Measurements from ENCODE around the gene OPRD1.
A peak's percentile ranks its signal among the peaks of the same experiment; 100 is the strongest.
"Not testable (repeated sequence)": the region's sequence is repeated elsewhere in the genome, so short reads cannot be mapped to it uniquely, and the experiment has no call there.

OPRD1 gene

DNA sequence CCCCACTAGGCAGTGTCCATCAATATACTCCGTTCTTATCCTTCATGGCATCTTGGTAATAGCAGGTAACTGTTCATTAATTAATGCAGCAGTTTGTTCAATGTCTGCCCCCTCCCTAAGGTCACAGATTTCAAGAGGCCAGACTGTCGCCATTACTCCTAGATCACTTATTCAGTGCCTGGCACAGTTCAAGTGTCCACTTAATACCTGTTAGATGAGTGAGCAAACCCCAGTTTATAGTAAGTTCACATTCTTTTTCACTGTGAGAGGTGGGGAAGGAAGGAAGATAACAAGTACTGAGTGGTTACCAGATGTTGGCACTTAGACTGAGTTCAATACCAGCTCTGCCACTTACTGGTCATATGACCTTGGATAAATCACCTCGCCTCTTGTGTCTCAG is 36.4 kb downstream of the OPRD1 start:
- DNase-seq = peak in 1 of 2 experiments; percentile 37

DNA sequence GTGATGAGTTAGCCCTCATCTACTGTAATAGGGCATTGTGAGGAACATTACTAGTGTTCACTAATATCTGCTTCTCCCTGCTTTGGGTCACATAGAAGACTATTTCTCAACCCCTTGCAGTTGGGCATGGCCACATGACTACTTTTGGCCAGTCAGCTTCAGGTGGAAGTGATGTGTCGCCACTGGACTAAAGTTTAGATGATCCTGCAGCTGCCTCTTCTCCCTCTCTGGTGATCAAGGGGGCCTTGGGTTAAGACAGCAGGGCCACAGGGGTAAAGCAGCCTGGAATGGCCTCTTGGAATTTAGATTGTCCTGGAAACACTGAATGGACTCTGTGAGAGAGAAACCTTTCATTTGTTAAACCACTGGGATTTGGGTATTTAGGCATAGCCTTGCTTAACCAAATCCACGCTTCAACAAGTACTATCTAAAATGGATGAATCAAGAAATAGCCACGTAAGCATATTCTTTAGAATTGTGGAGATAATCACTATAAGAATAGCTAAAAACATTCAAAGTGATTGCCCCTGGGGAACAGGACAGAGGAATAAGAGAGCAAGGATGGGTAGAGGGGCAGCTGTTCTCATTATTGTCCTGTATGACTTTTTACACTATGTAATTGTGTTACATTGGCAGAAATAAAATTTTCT is 41.2 kb downstream of the OPRD1 start:
- DNase-seq = no peak

DNA sequence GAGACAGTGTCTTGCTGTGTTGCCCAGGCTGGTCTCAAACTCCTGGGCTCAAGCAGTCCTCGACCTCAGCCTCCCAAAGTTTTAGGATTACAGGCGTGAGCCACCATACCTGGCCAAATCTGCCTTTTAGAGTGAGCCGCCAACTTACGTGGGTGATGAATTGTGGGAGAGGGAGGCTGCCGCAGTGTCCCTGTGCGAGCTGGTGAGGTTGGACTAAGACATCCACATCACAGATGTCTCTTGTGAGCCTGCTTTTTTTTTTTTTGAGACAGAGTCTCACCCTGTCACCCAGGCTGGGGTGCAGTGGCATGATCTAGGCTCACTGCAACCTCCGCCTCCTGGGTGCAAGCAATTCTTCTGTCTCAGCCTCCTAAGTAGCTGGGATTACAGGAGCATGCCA is 42.4 kb downstream of the OPRD1 start:
- not testable (repeated sequence) for DNase-seq

DNA sequence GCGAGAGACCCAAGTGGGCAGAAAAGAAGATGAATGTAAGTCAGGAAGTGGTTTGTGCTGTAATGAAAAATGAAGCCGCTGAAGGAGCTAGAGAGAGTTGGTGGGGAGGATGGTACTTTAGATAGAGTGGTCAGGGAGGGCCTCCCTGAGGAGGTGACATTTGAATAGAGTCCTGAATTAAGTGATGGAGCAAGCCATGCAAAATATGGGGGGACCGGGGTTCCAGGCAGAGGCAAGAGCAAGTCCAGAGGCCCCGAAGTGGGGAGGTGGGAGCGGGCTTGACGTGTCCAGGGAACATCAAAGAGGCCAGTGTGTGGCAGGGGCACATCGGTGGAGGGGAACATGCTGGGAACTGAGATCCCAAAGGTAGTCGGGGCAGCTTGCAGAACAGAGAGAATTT is 43.1 kb downstream of the OPRD1 start:
- DNase-seq = no peak

DNA sequence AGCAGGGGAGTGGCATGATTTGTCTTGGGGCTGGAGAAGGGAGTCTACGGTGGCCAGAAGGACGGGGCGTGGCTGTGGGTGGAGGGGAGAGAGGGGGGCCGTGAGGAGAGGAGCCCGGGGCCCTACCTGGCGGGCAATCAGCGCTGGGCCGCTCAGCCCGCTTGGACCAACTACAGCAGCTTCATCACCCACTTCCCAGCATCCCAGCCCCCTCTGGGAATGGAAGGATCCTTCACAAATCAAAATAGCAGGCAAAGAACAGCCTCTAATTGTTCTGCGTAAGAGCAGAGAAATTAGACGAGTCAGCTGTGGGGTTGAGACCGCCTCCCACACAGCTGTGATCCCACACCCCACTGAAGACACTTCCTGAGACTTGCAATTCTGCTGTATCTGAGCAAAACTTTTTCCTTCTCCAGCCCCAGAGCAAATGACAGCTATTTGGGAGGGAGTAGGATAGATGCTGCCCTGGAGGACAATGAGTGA is 43.5 kb downstream of the OPRD1 start:
- DNase-seq = peak in 1 of 2 experiments; percentile 26

DNA sequence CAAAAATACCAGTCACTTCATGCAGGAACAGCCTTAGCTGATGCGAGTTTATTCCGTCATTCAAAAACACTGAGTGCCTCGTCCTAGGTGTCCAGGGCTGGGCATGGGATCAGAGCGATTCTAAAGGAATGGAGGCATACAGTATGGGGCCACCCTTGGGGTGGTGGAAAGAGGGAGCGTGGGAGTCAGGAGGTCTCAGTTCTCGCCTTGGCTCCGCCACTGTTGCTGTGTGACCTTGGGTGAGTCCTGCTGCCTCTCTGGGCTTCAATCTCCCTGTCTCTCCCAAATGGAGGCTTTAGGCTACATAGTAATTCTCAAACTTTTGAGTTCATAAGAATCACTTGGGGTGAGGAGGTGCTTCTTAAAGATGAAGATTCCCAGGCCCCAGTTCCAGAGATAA is 44.0 kb downstream of the OPRD1 start:
- DNase-seq = no peak

DNA sequence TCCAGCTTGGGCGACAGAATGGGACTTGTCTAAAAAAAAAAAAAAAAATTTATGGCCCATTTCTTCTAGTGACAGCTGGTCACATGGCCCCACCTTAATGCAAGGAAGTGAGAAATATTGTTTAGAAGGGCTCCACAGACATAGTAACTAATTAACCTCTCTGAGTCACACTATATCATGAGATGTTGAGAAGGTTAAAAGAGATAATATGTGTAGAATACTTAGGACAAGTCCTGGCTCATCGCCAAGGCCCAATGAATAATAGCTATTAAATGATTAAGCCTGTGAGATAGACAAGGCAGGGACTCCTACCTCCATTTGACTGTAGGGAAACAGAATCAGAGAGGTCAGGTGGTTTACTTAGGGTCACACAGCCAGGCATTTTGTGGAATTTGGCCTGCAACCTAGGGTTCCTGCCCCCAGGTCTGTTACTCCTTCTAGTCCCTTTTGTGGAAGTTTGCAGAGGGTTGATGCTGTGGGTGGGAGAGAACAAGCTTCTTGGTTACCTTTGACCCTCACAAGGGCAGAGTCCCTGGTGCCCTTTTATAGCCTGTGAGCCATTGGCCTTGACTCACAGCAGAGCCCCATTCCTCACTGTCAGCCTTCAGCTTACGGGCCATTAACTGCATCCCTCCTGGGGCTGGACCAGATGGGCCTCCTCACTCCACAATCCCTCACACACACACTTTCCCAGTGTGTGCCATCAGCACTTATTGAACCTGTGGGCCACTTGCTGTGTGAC is 48.5 kb downstream of the OPRD1 start:
- peak; percentile 73 to 83 for DNase-seq

DNA sequence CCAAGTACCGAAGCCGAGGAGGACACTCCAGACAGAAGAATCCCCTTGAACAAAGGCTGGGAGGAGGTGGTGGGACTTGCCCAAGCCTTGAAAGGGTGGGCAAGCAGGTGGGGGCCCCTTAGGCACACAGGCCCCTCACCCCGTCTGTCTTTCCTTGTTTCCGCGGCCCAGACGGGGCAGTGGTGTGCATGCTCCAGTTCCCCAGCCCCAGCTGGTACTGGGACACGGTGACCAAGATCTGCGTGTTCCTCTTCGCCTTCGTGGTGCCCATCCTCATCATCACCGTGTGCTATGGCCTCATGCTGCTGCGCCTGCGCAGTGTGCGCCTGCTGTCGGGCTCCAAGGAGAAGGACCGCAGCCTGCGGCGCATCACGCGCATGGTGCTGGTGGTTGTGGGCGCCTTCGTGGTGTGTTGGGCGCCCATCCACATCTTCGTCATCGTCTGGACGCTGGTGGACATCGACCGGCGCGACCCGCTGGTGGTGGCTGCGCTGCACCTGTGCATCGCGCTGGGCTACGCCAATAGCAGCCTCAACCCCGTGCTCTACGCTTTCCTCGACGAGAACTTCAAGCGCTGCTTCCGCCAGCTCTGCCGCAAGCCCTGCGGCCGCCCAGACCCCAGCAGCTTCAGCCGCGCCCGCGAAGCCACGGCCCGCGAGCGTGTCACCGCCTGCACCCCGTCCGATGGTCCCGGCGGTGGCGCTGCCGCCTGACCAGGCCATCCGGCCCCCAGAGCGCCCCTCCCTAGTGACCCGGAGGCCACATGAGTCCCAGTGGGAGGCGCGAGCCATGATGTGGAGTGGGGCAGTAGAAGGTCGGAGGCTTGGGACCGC is 50.8 kb downstream of the OPRD1 start:
- no peak for DNase-seq

DNA sequence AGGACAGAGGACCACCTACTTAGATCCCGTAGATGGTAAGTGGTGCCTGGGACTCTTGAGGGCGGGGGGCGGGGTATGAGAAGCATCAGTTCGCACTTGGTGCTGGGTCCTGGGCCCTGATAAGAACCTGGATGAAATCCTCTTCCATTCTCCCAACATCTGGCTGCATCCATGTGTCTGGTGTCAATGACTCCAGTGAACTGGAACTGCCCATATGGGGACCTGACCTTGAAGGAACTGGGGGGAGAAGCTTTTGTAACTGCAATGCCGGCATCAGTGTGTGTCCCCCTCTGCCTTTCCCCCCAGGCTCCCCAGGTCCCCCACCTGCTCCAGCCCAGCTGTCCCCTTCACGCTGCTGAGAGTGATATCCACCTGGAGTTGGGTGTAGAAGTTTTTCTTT is 52.7 kb downstream of the OPRD1 start:
- DNase-seq = peak; percentile 94 to 96

DNA sequence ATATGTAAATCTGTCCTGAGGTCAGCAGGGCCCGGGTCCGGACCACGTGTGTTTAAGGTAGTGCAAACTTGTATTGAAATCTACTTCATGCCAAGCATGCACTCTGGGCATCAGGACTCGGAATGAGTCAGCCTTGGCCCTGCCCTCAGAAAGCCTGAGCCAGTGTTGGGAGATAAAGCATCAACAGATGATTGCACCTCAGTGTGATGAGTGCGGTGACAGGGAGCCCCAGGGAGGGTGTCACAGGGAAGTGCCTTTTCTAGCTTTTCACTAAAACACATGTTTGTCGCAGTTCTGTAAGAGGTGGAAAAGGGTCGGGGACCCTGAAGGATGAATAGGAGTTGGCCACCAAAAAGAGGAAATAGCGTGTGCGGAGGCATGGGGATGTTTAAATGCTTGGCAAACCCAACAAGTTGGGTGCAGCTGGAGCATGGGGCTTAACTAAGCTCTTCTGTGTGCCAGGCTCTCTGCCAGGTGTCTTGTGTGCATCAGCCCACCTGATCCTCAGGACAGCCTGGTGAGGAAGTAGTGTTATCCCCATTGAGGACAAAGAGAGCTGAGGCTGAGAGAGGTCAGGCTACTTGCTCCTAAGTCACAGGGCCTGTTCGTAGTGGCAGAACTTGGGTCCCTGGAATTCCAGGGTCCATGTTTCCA is 54.2 kb downstream of the OPRD1 start:
- DNase-seq = peak; percentile 9 to 34

DNA sequence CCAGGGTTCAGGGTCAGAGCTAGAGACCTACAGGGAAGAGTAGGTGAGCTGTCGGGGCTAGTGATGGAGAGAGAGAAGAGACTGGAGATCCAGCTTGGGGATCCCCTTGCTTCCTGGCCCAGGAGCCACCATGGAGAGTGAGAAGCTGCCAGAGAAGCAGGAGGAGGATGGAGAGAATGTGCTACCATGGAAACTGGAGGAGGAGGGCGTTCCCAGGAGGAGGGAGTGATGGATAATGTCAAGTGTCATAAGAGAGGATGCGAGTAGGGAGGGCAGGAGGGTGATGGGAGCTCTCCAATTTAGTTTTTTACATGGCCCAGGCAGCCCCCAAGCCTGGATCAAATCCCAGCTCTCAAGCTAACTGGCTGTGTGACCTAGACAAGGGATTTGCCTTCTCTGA is 55.9 kb downstream of the OPRD1 start:
- peak in 1 of 2 experiments; percentile 24 for DNase-seq

DNA sequence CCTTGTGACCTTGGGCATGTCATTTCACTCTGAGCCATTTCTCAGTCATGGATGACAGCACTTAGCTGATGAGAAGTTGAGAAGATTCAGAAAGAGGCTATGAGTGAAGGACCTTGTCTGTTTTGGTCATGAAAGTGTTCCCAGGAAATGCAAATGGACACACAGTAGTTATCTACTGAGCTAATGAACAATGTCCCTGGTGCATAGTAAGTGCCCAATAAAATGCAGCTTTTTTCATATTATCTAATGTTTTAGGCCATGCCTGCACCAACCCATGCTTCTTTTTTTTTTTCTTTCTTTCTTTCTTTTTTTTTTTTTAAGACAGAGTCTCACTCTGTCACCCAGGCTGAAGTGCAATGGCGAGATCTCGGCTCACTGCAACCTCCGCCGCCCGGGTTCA is 58.0 kb downstream of the OPRD1 start:
- DNase-seq = no peak

DNA sequence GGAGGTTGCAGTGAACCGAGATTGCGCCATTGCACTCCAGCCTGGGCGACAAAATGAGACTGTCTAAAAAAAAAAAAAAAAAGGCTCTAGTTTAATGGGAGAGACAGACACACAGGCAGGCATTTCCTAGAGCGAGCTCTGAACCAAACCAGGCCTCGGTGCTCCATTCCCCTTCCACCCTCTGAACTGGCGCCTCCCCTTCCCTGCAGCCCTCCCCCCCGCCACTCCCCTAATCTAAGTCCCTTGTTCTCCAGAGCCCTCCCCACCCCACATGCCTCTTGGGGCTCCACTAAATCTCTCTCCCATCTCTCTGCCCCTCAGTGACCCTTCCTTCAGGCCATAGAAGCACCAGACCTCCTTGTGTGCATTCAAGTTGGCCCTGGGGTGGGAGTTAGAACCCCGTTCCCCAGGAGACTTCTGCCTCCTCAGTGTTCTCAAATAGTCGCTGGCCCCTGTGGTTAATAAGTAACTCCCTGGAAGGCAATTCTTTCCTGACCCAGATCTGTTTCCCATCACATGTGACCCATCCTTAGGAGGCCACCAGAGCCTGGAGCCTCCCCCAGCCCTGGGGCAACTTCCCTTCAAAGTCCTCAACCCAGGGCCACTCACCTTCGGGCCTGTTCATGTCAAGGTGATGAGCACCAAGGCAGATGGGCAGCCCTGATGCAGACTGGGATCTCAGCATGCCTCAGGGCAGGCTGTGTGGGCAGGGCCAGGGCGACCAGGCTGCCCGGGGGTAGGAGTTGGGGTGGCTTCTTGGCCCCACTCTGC is 59.8 kb downstream of the OPRD1 start:
- no peak for DNase-seq

DNA sequence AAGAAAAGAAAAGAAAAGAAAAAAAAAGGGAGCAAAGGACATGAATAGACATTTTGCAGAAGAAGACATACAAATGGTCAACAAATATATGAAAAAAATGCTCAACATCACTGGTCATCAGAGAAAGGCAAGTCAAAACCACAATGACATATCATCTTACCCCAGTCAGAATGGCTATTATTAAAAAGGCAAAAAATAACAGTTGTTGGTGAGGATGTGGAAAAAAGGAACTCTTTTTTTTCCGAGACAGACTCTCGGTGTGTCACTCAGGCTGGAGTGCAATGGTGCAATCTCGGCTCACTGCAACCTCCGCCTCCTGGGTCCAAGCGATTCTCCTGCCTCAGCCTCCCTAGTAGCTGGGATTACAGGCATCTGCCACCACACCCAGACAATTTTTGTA is 63.2 kb downstream of the OPRD1 start:
- DNase-seq = not testable (repeated sequence)

DNA sequence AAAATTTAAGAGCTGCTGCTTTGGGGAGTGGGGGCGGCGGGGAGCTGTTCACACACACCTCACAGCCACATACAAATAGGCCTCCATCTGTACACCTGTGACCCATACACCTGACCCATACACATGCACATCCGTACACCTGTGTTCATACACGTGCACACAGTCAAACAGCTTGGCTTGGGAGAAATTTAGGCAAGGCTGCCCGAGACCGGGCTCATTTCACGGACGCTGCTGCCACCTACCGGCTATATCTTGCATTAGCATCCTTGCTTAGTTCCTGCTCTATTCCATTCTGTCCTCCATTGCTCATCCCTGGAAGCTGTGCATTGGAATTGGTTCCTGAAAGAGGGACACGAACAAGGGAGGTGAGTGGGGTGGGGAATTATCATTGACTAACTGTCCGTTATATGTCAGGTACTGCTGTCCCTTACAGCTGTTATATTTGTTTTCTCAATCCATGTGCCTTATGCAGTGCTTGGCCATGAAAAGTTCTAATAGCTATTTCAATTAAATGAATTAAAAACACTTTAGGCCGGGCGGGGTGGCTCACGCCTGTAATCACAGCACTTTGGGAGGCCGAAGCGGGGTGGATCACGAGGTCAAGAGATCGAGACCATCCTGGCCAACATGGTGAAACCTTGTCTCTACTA is 65.3 kb downstream of the OPRD1 start:
- peak; percentile 30 to 77 for DNase-seq

DNA sequence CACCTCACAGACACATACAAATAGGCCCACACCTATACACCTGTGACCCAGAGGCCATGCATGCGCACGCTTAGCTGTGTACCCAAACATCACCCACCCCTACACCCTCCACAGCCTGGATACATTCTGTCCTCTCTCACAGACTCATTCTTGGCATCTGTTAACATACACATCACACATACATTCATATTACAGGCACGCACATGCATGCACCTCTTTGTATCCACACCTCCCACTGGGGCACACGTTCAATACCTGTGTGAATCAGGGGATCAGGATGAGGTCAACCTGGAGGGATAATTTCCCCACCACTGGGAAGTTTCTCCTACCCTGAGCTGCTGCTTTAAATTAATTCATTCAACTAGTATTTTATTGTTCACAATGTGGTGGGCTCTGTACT is 66.8 kb downstream of the OPRD1 start:
- DNase-seq = no peak

DNA sequence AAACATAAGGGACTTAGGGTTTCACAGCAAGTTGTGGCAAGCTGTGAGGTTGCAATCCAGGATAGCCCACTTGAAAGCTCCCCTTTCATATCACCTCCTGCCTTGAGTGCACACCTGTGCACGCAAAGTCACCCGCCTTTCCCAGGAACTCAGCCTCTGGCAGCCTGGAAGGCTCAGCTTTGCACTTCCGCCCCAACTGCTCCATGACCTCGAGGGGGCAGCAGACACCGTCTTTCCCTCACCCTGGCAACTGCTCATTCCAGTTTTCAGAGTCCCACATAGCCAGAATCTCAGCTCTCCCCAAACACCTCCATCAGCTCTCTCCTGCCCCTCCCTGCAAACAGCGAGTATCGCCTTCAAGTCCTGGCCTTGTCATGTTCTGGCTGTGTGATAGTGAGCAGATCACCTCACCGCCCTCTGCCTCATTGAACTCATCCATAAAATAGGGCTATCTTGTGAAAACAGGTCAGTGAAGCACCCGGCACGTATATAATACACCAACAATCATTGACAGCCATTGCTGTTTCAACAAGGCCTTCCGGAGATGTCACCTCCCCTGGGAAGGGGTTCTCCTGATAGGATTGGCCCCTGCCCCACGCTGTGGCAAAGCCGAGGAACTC is 70.1 kb downstream of the OPRD1 start:
- peak; percentile 91 to 93 for DNase-seq

DNA sequence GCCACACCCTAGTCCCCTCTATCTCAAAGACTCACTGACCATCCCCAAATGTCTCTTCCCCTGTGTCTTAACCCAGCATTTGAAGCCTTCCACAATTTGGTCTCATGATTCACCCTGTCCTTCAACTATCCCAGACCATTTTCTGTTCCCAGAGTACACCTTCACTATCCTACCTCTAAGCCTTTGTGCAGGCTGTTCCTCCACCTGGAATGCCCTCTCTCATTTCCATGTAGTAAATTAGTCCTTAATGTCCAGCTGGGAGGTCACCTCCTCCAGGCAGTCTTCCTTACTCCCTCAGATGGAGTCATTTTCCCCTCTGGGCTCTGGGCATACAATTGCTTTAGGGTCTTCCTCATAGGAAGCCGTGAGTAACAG is 71.3 kb downstream of the OPRD1 start:
- DNase-seq = no peak

DNA sequence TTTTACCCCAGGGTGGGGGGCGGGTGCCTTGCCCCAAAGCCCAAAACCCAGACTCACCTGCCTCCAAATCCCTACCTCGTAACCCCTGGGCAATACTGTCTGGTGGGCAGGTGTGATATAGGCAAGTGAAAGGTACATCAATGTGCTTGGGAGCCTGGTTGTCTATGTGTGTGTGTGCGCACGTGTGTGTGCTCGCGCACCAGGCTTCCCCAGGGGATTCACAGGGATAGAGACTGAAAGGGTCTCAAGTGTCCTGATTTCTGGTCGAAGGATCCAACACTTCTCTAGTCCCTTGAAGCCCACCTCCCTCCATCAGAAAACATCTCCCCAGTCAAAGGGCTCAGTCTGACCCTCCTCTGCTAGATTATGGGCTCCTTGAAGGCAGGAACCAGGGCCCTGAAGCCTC is 73.5 kb downstream of the OPRD1 start:
- DNase-seq = no peak

DNA sequence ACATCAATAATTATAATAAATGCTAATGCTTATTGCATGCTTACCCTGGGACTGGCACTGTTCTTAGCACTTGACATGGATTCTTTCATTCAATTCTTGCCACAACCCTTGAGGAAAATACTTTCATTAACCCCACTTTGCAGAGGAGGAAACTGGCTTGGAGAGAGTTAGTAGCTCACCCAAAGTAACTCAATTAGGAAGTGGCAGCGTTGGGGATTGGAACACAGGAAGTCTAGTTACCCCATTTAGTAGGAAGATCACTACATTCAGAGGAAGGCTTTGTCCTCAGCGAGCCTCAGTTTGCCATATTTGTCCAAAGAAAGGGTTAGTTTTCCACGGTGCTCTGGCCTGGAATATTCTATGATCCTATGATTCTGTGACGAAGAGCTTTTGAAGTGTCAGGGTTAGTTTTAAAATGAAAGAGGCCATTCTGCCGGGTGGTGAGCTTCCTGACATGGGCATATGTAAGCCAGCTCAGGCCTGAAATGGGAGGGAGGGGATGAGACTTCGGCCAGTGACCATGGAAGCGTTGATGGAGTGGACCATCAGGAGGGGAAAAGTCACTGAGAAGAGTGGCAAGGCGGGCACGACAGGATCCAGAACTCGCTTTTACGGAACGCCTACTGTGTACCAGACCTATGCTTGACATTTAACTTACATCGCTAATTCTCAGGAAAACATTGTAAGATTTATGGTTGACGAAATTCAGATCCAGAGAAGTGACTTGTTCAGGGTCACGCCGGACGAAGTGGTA is 74.2 kb downstream of the OPRD1 start:
- DNase-seq = no peak

Data from NCI-H524 (cell line).